ENCODE results near the gene EFCAB6.

Gene EFCAB6

DNA sequence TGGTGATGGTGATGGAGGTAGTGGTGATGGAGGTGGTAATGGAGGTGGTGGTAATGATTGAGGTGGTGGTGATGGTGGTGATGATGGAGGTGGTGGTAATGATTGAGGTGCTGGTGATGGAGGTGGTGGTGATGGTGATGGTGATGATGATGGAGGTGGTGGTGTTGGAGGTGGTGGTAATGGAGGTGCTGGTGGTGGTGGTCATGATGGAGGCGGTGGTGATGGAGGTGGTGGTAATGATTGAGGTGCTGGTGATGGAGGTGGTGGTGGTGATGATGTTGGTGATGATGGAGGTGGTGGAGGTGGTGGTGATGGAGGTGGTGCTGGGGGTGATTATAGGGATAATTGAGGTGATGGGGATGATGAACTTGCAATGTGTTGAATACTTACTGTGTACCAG is 320.4 kb downstream of the EFCAB6 start:
- Histone ChIP-seq H3K4me1 (ENCODE audit: control insufficient read depth, insufficient read depth, low read length) (no peaks in the 10 kb centered on the region), H3K9me3 (replicated peaks; ENCODE audit: low read length) (no peaks in the 10 kb centered on the region), H3K36me3 (ENCODE audit: insufficient read depth, low read length) (no peaks in the 10 kb centered on the region), H3K4me2 (ENCODE audit: low read length) (no peak overlapping the region), H3K4me3 (ENCODE audit: low read length) (no peak overlapping the region), H3K27me3 (ENCODE audit: control insufficient read depth, insufficient read depth, low read length) (no peaks in the 10 kb centered on the region), H3K9ac (ENCODE audit: low read depth, low read length) (no peak overlapping the region)

DNA sequence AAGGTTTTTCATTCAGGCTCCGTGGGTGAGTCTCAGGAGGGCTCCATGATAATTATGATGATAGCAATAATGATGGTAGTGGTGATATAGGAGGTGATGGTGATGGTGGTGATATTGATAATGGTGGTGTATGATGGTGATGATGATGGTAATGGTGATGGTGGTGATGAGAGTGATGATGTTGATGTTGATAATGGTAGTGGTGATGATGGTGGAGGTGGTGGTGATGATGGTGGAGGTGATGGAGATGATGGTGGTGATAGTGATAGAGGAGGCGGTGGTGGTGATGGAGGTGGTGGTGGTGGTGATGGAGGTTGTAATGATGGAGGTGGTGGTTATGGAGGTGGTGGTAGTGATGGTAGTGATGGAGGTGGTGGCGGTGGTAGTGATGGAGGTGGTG is 320.9 kb downstream of the EFCAB6 start:
- Histone ChIP-seq H3K27me3 (ENCODE audit: control insufficient read depth, insufficient read depth, low read length) (no peaks in the 10 kb centered on the region), H3K4me1 (ENCODE audit: control insufficient read depth, insufficient read depth, low read length) (no peaks in the 10 kb centered on the region), H3K4me3 (ENCODE audit: low read length) (no peak overlapping the region), H3K36me3 (ENCODE audit: insufficient read depth, low read length) (no peaks in the 10 kb centered on the region), H3K4me2 (ENCODE audit: low read length) (no peak overlapping the region), H3K9me3 (replicated peaks; ENCODE audit: low read length) (no peaks in the 10 kb centered on the region), H3K9ac (ENCODE audit: low read depth, low read length) (no peak overlapping the region)

DNA sequence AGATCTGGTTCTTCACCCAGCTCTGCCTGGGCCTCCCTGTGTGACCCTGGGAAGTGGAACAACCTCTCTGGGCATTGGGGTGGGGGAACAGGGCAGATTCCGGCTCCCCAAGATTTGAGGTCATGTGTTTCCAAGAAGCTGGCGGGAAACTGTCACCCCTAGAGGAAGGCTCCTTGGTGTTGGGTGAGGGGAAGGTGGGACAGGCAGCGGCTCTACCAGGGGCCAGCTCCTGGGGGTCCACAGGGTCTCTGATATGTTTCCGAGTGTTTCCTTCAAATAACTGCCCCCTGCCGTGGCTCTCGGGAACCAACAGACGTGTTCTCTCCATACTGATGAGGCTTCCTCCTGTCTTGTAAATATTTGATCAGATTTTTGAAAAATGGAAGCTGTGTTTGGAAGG is 321.8 kb downstream of the EFCAB6 start:
- Histone ChIP-seq H3K27me3 (ENCODE audit: control insufficient read depth, insufficient read depth, low read length) (no peaks in the 10 kb centered on the region), H3K36me3 (ENCODE audit: insufficient read depth, low read length) (no peaks in the 10 kb centered on the region), H3K4me1 (ENCODE audit: control insufficient read depth, insufficient read depth, low read length) (no peaks in the 10 kb centered on the region), H3K4me2 (ENCODE audit: low read length) (no peak overlapping the region), H3K9ac (ENCODE audit: low read depth, low read length) (no peak overlapping the region), H3K4me3 (ENCODE audit: low read length) (no peak overlapping the region), H3K9me3 (replicated peaks; ENCODE audit: low read length) (no peaks in the 10 kb centered on the region)

DNA sequence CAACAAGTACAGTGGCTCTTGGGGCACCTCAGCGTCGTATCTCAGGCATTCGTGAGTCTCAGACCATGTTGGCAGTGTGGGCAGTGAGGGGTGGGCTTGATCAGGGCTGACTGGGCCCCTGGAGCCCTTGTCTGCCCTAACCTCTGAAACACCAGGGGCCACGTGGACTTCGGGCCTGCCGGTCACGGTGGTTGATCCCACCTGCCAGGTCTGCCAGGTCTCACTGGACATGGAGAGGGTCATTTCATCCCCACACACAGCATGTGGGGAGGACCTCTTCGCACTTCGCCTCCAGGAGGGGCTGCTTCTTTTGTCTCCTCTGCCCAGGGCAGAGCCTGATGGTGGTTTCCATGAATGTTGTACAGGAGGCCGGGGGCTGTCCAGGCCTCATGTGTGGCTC is 323.2 kb downstream of the EFCAB6 start:
- no peak overlapping the region for H3K9ac ChIP-seq (ENCODE audit: low read depth, low read length)
- H3K9me3 ChIP-seq (replicated peaks; ENCODE audit: low read length): no peaks in the 10 kb centered on the region
- no peak overlapping the region for H3K4me2 ChIP-seq (ENCODE audit: low read length)
- no peak overlapping the region for H3K4me3 ChIP-seq (ENCODE audit: low read length)
- no peaks in the 10 kb centered on the region for H3K27me3 ChIP-seq (ENCODE audit: control insufficient read depth, insufficient read depth, low read length)
- no peaks in the 10 kb centered on the region for H3K36me3 ChIP-seq (ENCODE audit: insufficient read depth, low read length)
- H3K4me1 ChIP-seq (ENCODE audit: control insufficient read depth, insufficient read depth, low read length): no peaks in the 10 kb centered on the region

DNA sequence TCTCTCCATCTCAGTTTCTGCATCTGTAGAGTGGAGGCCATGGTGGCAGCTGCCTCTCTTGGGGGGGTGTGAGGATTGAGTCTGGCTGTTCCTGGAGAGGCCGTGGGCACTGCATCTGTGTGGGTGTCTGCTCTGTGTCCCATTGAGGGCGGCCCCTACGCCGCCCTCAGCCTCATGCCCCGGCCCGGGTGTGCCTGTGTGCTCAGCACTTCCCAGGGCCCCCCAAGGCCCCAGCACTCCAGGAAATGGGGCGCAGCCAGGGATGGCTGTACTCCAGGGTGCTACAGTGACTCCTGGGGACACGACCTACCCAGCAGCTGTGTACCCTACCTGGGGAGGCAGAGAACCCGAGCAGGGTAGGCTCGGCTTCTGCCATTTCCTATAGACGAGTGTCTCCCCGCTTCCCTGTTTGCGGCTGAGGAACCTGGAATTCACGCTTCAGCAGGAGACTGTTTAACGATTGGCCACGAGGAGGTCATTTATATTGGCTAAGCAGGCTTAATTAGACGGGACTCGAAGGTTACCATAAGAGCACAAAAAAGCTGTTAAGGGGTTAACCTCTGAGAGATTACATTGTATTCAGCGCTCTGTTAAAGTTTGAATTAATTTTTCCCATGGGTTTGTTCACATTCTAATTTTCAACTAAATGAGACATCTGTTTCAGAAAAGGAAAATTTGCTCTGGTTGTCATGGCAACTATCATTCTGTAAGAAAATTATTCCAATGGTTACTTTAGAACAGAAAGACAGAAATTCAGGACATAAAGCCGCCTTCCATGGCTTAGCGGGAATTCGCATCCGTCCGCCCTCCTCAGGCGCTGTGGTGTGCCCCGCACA is 323.9 kb downstream of the EFCAB6 start:
- H3K27me3 ChIP-seq (ENCODE audit: control insufficient read depth, insufficient read depth, low read length): no peaks in the 10 kb centered on the region
- no peaks in the 10 kb centered on the region for H3K9me3 ChIP-seq (replicated peaks; ENCODE audit: low read length)
- H3K4me3 ChIP-seq (ENCODE audit: low read length): no peak overlapping the region
- H3K4me2 ChIP-seq (ENCODE audit: low read length): no peak overlapping the region
- H3K36me3 ChIP-seq (ENCODE audit: insufficient read depth, low read length): no peaks in the 10 kb centered on the region
- H3K9ac ChIP-seq (ENCODE audit: low read depth, low read length): no peak overlapping the region
- no peaks in the 10 kb centered on the region for H3K4me1 ChIP-seq (ENCODE audit: control insufficient read depth, insufficient read depth, low read length)

DNA sequence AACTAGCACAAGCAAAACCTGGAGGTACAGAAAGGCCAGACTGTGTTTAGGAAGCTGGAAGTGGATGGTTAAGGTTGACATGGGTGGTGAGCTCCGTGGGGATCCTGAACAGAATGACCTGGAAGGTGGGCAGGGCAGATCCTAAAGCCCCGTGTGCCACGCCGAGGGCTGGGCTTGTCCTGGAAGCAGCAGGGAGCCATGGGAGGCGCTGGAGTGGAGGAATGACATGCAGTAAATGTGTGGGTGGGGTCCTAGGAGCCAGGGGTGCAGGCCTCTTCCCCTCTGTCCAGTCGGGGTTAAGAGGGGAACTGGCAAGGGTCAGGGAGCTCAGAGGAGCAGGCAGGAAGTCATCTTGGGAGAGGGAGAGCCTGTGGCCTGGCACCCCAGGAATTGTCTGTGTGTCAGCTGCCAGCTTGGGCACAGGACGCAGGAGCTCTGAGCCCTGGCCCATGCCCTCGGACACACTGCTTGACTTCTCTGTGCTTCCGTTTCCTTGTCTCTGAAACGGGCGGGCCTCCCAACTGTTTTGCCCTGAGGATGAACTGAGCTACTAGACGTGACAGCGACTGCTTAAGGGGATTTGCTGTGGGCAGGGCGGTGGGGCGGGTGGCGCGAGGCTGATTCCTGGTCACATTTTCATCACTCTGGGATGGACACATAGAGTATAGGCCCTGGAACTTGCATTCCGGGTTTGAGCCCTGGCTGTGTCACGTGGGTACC is 324.6 kb downstream of the EFCAB6 start:
- no peaks in the 10 kb centered on the region for H3K36me3 ChIP-seq (ENCODE audit: insufficient read depth, low read length)
- no peaks in the 10 kb centered on the region for H3K4me1 ChIP-seq (ENCODE audit: control insufficient read depth, insufficient read depth, low read length)
- H3K9me3 ChIP-seq (replicated peaks; ENCODE audit: low read length): no peaks in the 10 kb centered on the region
- H3K4me3 ChIP-seq (ENCODE audit: low read length): no peak overlapping the region
- H3K9ac ChIP-seq (ENCODE audit: low read depth, low read length): no peak overlapping the region
- H3K27me3 ChIP-seq (ENCODE audit: control insufficient read depth, insufficient read depth, low read length): no peaks in the 10 kb centered on the region
- H3K4me2 ChIP-seq (ENCODE audit: low read length): no peak overlapping the region

DNA sequence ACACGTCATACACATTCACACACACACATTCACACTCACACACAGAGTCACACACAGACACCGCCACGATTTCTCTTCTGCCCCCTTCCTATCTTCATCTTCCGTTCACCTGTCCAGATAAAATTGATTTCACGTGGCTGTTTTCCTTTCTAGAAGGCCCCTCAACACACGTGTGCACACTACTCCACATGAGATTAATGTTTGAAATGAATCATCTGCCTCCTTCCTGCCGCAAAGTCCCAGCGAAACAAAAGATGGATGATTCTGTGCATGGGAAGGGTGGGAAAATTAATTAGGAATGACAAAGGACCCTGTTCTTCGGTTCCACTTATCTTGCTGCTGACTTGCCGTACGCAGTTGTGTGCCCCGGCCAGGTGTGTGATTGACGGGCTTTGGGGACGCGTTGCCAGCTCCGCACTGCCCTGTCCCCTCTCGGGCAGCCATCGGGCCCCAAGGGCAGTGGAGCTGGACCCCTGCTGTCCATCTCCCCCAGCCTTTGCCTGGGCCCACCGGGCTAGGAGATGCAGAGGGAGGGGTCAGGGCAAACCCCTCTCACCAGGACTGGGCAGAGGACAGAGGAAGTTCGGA is 326.5 kb downstream of the EFCAB6 start:
- Histone ChIP-seq H3K36me3 (ENCODE audit: insufficient read depth, low read length) (no peaks in the 10 kb centered on the region), H3K4me2 (ENCODE audit: low read length) (no peak overlapping the region), H3K27me3 (ENCODE audit: control insufficient read depth, insufficient read depth, low read length) (no peaks in the 10 kb centered on the region), H3K9ac (ENCODE audit: low read depth, low read length) (no peak overlapping the region), H3K4me3 (ENCODE audit: low read length) (no peak overlapping the region), H3K9me3 (replicated peaks; ENCODE audit: low read length) (no peaks in the 10 kb centered on the region), H3K4me1 (ENCODE audit: control insufficient read depth, insufficient read depth, low read length) (no peaks in the 10 kb centered on the region)

DNA sequence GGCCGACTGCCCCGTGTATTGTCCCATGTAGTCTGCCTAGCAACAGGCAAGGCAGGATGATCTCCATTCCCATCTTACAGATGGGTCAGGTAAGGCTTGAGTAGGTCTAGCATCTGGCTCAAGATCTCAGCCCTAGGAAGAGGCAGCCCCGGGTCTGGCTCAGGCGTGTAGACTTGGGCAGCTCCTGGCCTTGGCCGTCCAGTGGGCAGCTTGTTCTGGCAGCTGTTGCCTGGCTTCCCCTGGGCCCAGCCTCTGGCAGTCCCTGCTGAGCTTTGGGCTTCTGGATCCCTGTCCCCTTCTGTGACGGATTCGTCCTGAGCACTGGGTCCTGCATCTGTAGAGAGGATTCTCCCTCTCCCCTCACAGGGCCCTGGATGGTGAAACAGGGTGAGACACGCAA is 327.9 kb downstream of the EFCAB6 start:
- Histone ChIP-seq H3K9me3 (replicated peaks; ENCODE audit: low read length) (no peaks in the 10 kb centered on the region), H3K27me3 (ENCODE audit: control insufficient read depth, insufficient read depth, low read length) (no peaks in the 10 kb centered on the region), H3K36me3 (ENCODE audit: insufficient read depth, low read length) (no peaks in the 10 kb centered on the region), H3K4me1 (ENCODE audit: control insufficient read depth, insufficient read depth, low read length) (no peaks in the 10 kb centered on the region), H3K4me3 (ENCODE audit: low read length) (no peak overlapping the region), H3K9ac (ENCODE audit: low read depth, low read length) (no peak overlapping the region), H3K4me2 (ENCODE audit: low read length) (no peak overlapping the region)

DNA sequence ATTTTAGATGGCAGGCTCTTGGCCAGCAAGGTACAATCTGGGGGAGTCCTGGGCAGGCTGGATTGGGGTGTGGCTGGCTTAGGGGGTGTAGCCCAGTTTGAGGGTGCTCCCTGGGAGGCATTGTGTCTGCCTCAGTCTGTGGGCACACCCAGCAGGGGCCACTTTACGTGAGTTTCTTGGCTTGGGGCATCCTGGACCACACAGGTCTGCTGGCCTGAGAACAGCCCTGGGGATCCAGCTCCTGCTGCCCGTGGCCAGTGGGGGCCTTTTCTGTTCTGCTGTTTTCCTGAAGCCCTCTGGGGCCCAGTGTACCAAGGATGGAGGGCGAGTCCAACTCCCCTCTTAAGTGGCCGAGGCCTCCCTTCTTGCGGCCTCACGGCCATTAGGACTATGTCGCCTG is 328.4 kb downstream of the EFCAB6 start:
- no peaks in the 10 kb centered on the region for H3K36me3 ChIP-seq (ENCODE audit: insufficient read depth, low read length)
- H3K27me3 ChIP-seq (ENCODE audit: control insufficient read depth, insufficient read depth, low read length): no peaks in the 10 kb centered on the region
- H3K4me1 ChIP-seq (ENCODE audit: control insufficient read depth, insufficient read depth, low read length): no peaks in the 10 kb centered on the region
- H3K4me3 ChIP-seq (ENCODE audit: low read length): no peak overlapping the region
- H3K9me3 ChIP-seq (replicated peaks; ENCODE audit: low read length): no peaks in the 10 kb centered on the region
- no peak overlapping the region for H3K4me2 ChIP-seq (ENCODE audit: low read length)
- no peak overlapping the region for H3K9ac ChIP-seq (ENCODE audit: low read depth, low read length)

DNA sequence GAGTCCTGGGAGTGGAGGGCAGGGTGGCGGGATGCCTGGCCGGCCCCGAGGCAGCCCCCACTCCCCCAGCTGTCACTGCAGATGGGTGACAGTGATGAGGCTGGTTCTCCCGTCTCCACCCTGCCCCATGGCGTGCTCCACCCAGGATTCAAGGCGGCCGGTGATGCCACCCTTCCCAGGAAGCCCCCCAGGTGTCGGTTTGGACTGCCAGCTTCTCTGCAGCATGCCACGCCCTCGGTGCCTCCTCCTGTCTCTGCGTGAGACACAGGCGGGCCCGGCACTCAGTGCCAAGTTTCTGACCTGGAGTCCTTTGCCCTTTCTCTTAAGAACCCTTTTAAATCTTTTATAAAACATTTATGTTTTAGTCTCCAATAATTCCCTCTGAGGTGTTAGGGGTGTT is 328.8 kb downstream of the EFCAB6 start:
- Histone ChIP-seq H3K4me3 (ENCODE audit: low read length) (no peak overlapping the region), H3K9me3 (replicated peaks; ENCODE audit: low read length) (no peaks in the 10 kb centered on the region), H3K4me2 (ENCODE audit: low read length) (no peak overlapping the region), H3K27me3 (ENCODE audit: control insufficient read depth, insufficient read depth, low read length) (no peaks in the 10 kb centered on the region), H3K4me1 (ENCODE audit: control insufficient read depth, insufficient read depth, low read length) (no peaks in the 10 kb centered on the region), H3K36me3 (ENCODE audit: insufficient read depth, low read length) (no peaks in the 10 kb centered on the region), H3K9ac (ENCODE audit: low read depth, low read length) (no peak overlapping the region)

DNA sequence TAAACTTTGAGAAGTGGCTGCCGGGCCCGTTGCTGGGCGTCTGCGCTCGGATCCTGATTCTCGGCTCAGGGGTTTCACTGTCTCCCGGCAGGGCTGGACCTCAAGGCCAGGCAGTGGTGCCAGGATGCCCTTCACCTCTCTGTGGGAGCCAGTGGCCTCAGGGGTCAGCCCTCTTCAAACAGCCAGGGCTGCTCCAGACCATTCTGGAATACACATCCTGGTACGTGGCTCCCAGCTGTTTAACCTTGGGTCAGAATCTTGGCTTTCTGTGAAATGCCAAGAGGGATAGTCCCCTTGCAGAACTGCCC is 329.8 kb downstream of the EFCAB6 start:
- Histone ChIP-seq H3K27me3 (ENCODE audit: control insufficient read depth, insufficient read depth, low read length) (no peaks in the 10 kb centered on the region), H3K36me3 (ENCODE audit: insufficient read depth, low read length) (no peaks in the 10 kb centered on the region), H3K4me1 (ENCODE audit: control insufficient read depth, insufficient read depth, low read length) (no peaks in the 10 kb centered on the region), H3K9me3 (replicated peaks; ENCODE audit: low read length) (no peaks in the 10 kb centered on the region), H3K4me2 (ENCODE audit: low read length) (no peak overlapping the region), H3K9ac (ENCODE audit: low read depth, low read length) (no peak overlapping the region), H3K4me3 (ENCODE audit: low read length) (no peak overlapping the region)

All from skeletal muscle satellite cell (primary cell).